Right cardiac atrium (tissue), 5 donors: ENCODE data around the gene CRLF2. TPM values are rescaled to one million over a fixed set of nuclear protein-coding genes. Genes with fewer than 3 reads are reported as not detected.

ENCODE experiments used
- ATAC-seq, 2 donors: fragments of 200-7000 bp; cut with Tn5 transposase; one replicate each; pipeline versions ENCODE4 v1.8.0 to v1.9.1; 2020; ENCODE audit warnings: moderate library complexity in 2 of 2, mild to moderate bottlenecking in 1 of 2
- DNase-seq, 3 donors: peaks; one replicate each; pipeline ENCODE4 v3.0.0-alpha.2; 2020
- H3K27ac ChIP-seq: one replicate; pipeline ENCODE4 v1.5.1; 2013; ENCODE audit warnings: mild to moderate bottlenecking, low read length, control low read depth, moderate library complexity
- H3K27me3 ChIP-seq: one replicate; pipeline ENCODE4 v1.6.1; 2013; ENCODE audit not compliant: control insufficient read depth, insufficient read depth
- H3K4me1 ChIP-seq: one replicate; pipeline ENCODE4 v1.6.1; 2013; ENCODE audit warnings: low read length; ENCODE audit not compliant: control insufficient read depth, insufficient read depth
- H3K4me3 ChIP-seq: one replicate; pipeline ENCODE4 v1.5.1; 2013; ENCODE audit warnings: low read length, control low read depth
- H3K9me3 ChIP-seq: one replicate; pipeline ENCODE4 v1.6.1; 2013; ENCODE audit warnings: low read length; ENCODE audit not compliant: control insufficient read depth
- WGBS: extraction: QIAGEN DNeasy Blood & Tissue Kit; methylation state at CpG from one replicate; pipeline ENCODE4 v1.1.7; 2013; 5-methylcytosine and 5-hydroxymethylcytosine counted together
- intact Hi-C, 4 donors: fragments of 100-400 bp; cut with DNase I; formaldehyde crosslinking; loops; one replicate each; pipeline versions ENCODE4 v1.11.0 to v1.14.0; 2022 to 2023
- polyA plus RNA-seq: library from polyadenylated mRNA; stranded (reverse); fragments of 200-250 nt; gene quantifications from one replicate; pipeline ENCODE4 v1.2.3, GENCODE V29; 2013
- total RNA-seq, 4 donors: library from RNA; stranded (reverse); fragmentation: NEBNext Ultra II Directional; extraction: Animal tissue kit (Norgen Biotek cat#: 25700); gene quantifications; one replicate each; pipeline ENCODE4 v1.2.1, GENCODE V29; 2021
- donor health status: healthy with polysubstance abuse.
- donor health status: DM: no; HTN: yes; CAD: no.
- donor health status: DM: no; HTN: no; CAD: no.
- donor health status: DM: no; HTN: yes; CAD: no; lungs with severe emphysema.
- donor health status: DM: yes; HTN: yes; CAD: no.

CRLF2 gene
- total and polyA plus RNA-seq, 5 donors, result not detected

- DNase-seq, result no peak
- H3K27ac ChIP-seq, result no peak overlapping the region
- intact Hi-C loops, result no loop called here
- no peak overlapping the region for H3K4me3 ChIP-seq
- no peaks in the 10 kb centered on the region for H3K27me3 ChIP-seq
- WGBS, result 83% methylated on average over 8 of the region's 8 CpGs
- no peaks in the 10 kb centered on the region for H3K4me1 ChIP-seq
- no peak for ATAC-seq
- no peaks in the 10 kb centered on the region for H3K9me3 ChIP-seq
Observed at GRCh38 chrX:1150569-1151347, 61.7 kb downstream of the CRLF2 start.

- Histone ChIP-seq H3K27me3 (no peaks in the 10 kb centered on the region), H3K4me1 (no peaks in the 10 kb centered on the region), H3K9me3 (no peaks in the 10 kb centered on the region), H3K27ac (no peak overlapping the region), H3K4me3 (no peak overlapping the region)
- DNase-seq, result no peak
- intact Hi-C loops, result no loop called here
- 53% methylated on average over 29 of the region's 29 CpGs for WGBS
- no peak for ATAC-seq
Observed at GRCh38 chrX:1147611-1148515, 64.6 kb downstream of the CRLF2 start.

DNA sequence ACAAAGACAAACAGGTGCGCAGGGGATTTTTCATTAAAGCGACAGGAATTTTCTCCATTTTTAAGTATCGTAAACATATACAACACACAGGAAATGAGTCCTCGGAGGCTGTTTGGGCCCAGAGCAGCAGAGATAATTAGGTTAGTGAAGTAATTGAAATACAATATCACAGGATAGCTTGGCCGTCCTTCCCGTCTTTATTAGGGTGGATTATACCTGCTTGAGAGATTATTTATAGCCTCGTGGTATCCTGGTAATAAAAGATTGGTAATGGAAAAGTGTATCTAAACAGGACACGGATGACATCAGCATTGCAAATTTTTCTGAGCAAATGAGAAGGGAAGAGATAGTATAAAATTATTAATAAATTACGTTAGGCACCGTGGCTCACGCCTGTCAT lies 68.2 kb downstream of the CRLF2 start:
- H3K9me3 ChIP-seq, result no peaks in the 10 kb centered on the region
- ATAC-seq, result no peak
- intact Hi-C loops, result no loop called here
- no peak overlapping the region for H3K4me3 ChIP-seq
- no peak overlapping the region for H3K27ac ChIP-seq
- no peaks in the 10 kb centered on the region for H3K27me3 ChIP-seq
- no peak for DNase-seq
- 65% methylated on average over 11 of the region's 11 CpGs for WGBS
- no peaks in the 10 kb centered on the region for H3K4me1 ChIP-seq

Other genes starting within 250 kb of the CRLF2 start
- 1 to 10 TPM; 3.0 to 5.3 (median 4.4) TPM for gene CSF2RA, start 56.2 kb upstream of the CRLF2 start, total RNA-seq
- 1.3 TPM for gene CSF2RA, start 56.2 kb upstream of the CRLF2 start, polyA plus RNA-seq
- 1 to 10 TPM; 2.6 to 4.4 (median 3.1) TPM for gene IL3RA, start 124.1 kb upstream of the CRLF2 start, total RNA-seq
- 8.7 TPM for gene IL3RA, start 124.1 kb upstream of the CRLF2 start, polyA plus RNA-seq
- 100 to 1,000 TPM; 154 to 228 (median 193) TPM for gene SLC25A6, start 179.5 kb upstream of the CRLF2 start, total RNA-seq
- gene SLC25A6, start 179.5 kb upstream of the CRLF2 start, polyA plus RNA-seq, result 159 TPM
- gene ASMTL, start 240.3 kb upstream of the CRLF2 start, total RNA-seq, result 10 to 100 TPM; 30.3 to 34.4 (median 34.1) TPM
- gene ASMTL, start 240.3 kb upstream of the CRLF2 start, polyA plus RNA-seq, result 27.7 TPM